ENCODE measurements around the gene SAMM50. TPM values are rescaled to one million over a fixed set of nuclear protein-coding genes. Genes with fewer than 3 reads are reported as not detected.
A peak's percentile ranks its signal among the peaks of the same experiment; 100 is the strongest.

The SAMM50 gene
- 10 to 100 TPM; 24.8 to 26.0 TPM for total RNA-seq
- total RNA-seq, result 21.1 to 36.4 reads per million in 2 donors

DNA sequence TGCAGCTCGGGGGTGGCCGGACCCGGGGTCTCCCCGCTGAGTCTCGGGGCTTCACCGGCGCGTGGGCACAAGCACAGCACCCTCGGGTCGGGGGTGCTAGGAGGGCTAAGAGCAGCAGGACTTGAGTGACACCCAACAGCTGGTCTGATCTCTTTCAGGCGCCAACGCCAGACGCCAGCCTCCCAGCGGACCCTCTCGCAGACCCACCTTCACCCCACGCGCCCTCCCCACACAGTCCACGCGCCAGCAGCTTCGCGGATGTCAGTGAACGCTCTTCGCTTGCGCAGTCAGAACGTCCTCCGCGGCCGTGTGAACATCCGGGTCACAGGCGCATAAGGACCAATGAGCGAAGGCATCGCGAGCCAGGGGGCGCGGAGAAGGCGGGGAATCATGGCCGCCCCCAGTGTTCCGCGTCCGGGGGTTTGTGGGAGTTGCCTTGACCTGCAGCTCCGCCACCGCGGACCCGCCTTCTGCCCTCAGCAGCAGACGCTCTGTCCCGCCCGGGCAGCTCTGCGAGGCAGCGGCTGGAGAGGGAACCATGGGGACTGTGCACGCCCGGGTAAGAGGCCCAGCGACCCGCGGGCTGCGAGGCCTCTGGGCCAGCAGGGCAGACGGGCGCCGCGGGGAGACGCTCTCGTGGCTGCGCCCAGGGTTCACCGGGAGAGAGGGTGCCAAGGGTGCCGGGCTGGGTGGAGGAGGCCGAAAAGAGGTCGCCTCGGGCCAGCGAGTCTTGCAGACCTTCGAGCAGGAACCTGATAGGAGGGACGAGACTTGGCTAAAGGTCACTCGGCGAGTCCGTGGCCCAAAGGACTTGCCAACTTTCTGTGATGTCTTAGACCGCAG, at the start of gene SAMM50:
Gene SAMM50, plus strand, starts transcription at position 403 of the 843 bp plus-strand sequence. Its CDS starts 136 bp downstream, at position 539.
- peaks cover 12% of the 10 kb centered on the region for H3K27me3 Mint-ChIP-seq
- H3K4me1 Mint-ChIP-seq, result peaks cover 35% of the 10 kb centered on the region
- peak within 1 kb of the TSS; percentile 96 for H3K4me3 Mint-ChIP-seq
- DNase-seq (peak; percentile 81 to 86 (median 81)), ATAC-seq (peak; percentile 97)
- H3K36me3 Mint-ChIP-seq (ENCODE audit: low read depth), result no peaks in the 10 kb centered on the region
- peak within 1 kb of the TSS; percentile 93 for H3K27ac Mint-ChIP-seq
- no peaks in the 10 kb centered on the region for H3K9me3 ChIP-seq (ENCODE audit: control insufficient read depth, low read length, poor library complexity, severe bottlenecking)

DNA sequence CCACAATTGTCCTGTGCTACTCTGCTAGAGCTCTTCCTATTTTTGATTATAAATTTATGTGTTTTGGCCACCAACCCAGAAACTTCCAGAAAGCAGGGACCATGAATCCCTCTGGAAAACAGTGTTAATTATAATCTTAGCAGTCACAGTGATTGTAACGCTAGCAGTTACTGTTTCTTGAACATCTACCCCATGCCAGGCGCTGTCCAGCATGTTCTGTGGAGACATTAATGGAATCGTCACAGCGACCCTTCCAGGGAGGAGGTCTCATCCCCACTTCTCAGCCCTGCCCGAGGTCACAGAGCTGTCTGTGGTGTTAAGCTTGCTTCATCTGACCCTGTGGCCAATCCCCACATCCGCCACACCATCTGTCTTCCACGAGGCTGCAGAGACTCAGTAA, 49.6 kb upstream of the SAMM50 start:
- H3K4me1 Mint-ChIP-seq, result no peaks in the 10 kb centered on the region
- ATAC-seq (no peak), DNase-seq (no peak)
- no peaks in the 10 kb centered on the region for H3K9me3 ChIP-seq (ENCODE audit: control insufficient read depth, low read length, poor library complexity, severe bottlenecking)
- H3K27me3 Mint-ChIP-seq, result peaks cover 38% of the 10 kb centered on the region
- no peak overlapping the region for H3K27ac Mint-ChIP-seq
- H3K4me3 Mint-ChIP-seq, result no peak overlapping the region
- no peaks in the 10 kb centered on the region for H3K36me3 Mint-ChIP-seq (ENCODE audit: low read depth)

DNA sequence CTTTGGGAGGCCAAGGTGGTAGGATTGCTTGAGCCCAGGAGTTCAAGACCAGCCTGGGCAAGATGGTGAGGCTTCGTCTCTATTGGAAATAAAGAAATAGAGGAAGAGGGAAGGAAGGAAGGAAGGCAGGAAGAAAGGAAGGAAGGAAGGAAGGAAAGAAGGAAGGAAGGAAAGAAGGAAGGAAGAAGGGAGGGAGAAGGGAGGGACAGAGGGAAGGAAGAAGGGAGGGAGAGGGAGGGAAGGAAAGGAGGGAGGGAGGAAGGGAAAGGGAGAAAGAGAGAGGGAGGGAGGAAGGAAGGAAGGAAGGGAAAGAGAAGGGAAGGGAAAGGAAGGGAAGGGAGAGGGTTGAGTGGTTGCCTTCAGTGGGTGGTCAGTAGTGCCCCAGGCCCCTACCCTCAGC, 45.5 kb upstream of the SAMM50 start:
- no peak overlapping the region for H3K4me3 Mint-ChIP-seq
- no peak overlapping the region for H3K27ac Mint-ChIP-seq
- ATAC-seq (no peak), DNase-seq (no peak)
- peaks cover 34% of the 10 kb centered on the region for H3K27me3 Mint-ChIP-seq
- no peaks in the 10 kb centered on the region for H3K9me3 ChIP-seq (ENCODE audit: control insufficient read depth, low read length, poor library complexity, severe bottlenecking)
- peaks cover 3% of the 10 kb centered on the region for H3K36me3 Mint-ChIP-seq (ENCODE audit: low read depth)
- no peaks in the 10 kb centered on the region for H3K4me1 Mint-ChIP-seq

DNA sequence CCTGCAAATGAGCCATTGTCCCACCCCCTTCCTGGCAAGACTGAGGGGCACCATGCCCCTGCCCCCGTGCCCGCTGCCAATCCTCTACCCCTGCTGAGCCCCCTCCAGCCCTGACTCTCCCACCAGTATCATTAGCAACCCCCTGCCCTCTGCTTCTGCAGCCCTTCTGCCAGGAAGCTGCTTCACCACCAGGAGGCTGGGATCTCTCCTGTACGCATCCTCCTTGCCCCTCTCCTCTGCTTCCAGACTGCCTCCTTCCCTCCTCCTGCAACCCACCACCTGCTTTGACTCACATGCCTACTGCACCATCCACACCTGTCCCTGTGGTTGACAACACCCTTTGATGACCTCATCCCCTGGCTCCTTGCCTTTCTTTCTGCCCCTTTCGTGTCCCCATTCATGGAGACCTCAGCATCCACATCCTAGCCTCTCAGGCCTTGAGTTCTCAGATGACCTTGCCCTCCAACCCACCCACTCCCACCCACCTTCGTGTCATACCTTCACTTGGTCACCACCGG, 45.0 kb upstream of the SAMM50 start:
- no peak overlapping the region for H3K27ac Mint-ChIP-seq
- no peak for ATAC-seq
- no peak overlapping the region for H3K4me3 Mint-ChIP-seq
- H3K4me1 Mint-ChIP-seq, result no peaks in the 10 kb centered on the region
- peaks cover 3% of the 10 kb centered on the region for H3K36me3 Mint-ChIP-seq (ENCODE audit: low read depth)
- no peak for DNase-seq
- no peaks in the 10 kb centered on the region for H3K9me3 ChIP-seq (ENCODE audit: control insufficient read depth, low read length, poor library complexity, severe bottlenecking)
- H3K27me3 Mint-ChIP-seq, result peaks cover 34% of the 10 kb centered on the region

DNA sequence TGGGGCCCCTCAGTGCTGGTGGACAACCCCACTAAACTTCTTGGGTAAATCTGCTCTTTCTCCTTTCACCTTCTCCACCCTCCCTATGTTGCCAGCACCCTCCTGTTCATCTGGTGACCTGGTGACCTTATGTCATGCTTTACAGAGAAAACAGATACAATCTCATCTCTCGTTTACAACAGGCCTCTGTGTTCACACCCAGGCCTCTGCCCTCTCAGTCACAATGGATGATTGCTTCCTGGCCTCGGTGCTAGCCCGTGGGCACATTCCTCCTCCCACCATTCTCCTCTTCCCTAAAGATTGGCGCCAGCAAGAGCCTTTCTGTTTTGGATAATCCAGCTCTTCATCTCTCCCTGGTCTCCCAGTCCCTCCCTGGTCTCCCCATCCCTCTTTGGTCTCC, 43.9 kb upstream of the SAMM50 start:
- H3K4me1 Mint-ChIP-seq, result no peaks in the 10 kb centered on the region
- H3K4me3 Mint-ChIP-seq, result no peak overlapping the region

DNA sequence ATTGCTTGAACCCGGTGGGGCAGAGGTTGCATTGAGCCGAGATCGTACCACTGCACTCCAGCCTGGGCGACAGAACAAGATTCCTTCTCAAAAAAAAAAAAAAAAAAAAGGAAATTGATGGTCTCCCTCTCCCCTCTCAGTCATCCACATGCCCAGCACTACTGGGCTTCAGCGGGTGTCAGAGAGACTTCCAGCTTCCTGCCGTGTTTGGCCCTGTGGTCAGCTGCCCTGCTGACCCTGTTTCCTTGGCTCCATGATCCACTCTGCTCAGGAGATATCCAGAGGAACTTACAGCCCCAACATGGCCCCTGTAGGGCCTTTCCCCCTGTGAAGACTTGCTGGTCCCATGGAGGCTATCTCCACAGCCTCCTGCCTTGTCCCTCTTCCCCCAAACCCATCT, 37.7 kb upstream of the SAMM50 start:
- DNase-seq (no peak), ATAC-seq (no peak)
- Mint-ChIP-seq H3K4me1 (peaks cover 2% of the 10 kb centered on the region), H3K4me3 (no peak overlapping the region), H3K27me3 (peaks cover 52% of the 10 kb centered on the region), H3K36me3 (ENCODE audit: low read depth) (peaks cover 6% of the 10 kb centered on the region), H3K27ac (no peak overlapping the region)
- H3K9me3 ChIP-seq (ENCODE audit: control insufficient read depth, low read length, poor library complexity, severe bottlenecking), result no peaks in the 10 kb centered on the region

More for the DNA sequence above, 43.9 kb upstream of the SAMM50 start:
- peaks cover 31% of the 10 kb centered on the region for H3K27me3 Mint-ChIP-seq
- H3K27ac Mint-ChIP-seq, result no peak overlapping the region
- no peaks in the 10 kb centered on the region for H3K9me3 ChIP-seq (ENCODE audit: control insufficient read depth, low read length, poor library complexity, severe bottlenecking)
- no peak for ATAC-seq
- H3K36me3 Mint-ChIP-seq (ENCODE audit: low read depth), result peaks cover 3% of the 10 kb centered on the region
- DNase-seq, result no peak

DNA sequence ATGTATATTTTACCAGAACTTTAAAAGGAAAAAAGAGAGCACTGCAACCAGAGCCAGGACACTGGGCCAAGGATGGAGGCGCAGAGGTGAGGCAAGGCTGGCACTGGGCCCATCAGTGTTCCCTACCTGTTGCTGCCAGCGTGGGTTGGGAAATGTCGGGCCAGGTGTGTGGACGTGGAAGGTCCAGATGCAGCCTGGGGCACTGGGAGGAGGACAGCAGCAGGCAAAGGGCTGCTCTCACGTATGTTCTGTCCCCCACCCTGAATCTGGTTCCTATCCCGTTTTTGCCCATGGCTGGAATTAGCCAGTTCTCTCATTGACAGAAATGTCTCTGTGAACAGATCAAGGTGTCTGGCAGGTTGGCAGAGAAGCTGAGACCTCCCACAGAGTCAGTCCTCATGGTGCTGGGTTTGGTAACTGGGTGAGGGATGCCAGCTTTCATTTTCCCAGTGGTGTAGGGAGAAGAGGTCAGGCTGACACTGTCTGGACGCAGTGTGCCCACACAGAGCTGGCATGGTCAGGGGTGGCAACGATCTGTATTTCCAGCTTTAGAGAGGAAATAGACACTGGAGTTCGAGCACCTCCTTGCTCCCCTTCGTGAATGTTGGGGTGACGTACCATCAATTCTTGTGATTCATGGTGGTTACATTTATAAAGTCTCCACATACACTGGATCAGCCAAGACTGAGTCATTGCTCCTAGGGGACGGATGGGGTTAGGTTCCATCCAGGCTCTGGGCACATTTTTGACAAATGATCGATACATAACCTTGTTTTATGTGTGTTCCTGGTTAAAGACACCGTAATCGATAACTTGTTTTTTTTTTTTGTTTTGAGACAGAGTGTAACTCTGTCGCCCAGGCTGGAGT, 35.9 kb upstream of the SAMM50 start:
- no peak for DNase-seq
- H3K9me3 ChIP-seq (ENCODE audit: control insufficient read depth, low read length, poor library complexity, severe bottlenecking), result no peaks in the 10 kb centered on the region
- H3K36me3 Mint-ChIP-seq (ENCODE audit: low read depth), result peaks cover 4% of the 10 kb centered on the region
- H3K4me1 Mint-ChIP-seq, result peaks cover 5% of the 10 kb centered on the region
- no peak overlapping the region for H3K27ac Mint-ChIP-seq
- ATAC-seq, result no peak
- peaks cover 46% of the 10 kb centered on the region for H3K27me3 Mint-ChIP-seq
- H3K4me3 Mint-ChIP-seq, result no peak overlapping the region

DNA sequence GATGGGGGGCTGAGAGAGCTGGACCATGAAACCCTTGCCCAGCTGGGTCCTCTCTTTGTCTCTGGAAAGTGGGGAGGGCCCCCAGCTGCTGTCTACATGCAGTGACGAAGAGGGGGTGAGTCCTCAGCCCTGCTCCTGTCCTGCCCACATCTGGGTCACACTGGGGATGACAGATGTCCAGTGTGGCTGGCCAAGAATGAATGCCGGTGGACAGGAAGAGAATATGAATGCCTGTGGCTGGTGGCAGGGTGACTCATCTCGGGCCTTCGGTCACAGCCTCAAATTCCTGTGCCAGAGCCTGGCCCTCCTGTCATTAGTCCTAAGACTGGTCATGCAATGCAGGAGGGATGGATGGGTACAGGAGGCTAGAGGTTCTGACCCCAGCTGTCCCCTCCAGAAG, 33.9 kb upstream of the SAMM50 start:
- Mint-ChIP-seq H3K4me3 (no peak overlapping the region), H3K27ac (no peak overlapping the region), H3K4me1 (peaks cover 5% of the 10 kb centered on the region), H3K27me3 (peaks cover 46% of the 10 kb centered on the region), H3K36me3 (ENCODE audit: low read depth) (peaks cover 4% of the 10 kb centered on the region)
- no peak for DNase-seq
- no peaks in the 10 kb centered on the region for H3K9me3 ChIP-seq (ENCODE audit: control insufficient read depth, low read length, poor library complexity, severe bottlenecking)
- no peak for ATAC-seq

DNA sequence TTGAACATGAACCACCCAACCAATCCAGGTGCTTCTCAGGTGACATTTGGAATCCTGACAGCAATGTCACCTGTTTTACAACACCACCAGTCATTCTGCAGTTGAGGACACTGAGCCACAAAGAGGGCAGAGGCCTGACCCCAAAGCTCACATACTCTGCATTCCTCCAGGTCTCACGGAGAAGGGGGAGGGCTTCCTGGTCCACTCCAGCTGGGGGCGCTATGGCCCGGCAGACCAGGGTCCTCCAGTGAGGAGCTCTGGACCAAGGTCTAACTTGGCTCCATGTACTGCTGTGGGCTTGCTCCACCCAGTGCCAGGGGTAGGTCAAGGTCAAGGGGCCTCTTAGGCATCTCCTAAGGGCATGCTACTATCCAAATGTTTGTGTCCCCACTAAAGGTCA, 33.1 kb upstream of the SAMM50 start:
- H3K27ac Mint-ChIP-seq, result no peak overlapping the region
- peaks cover 5% of the 10 kb centered on the region for H3K4me1 Mint-ChIP-seq
- H3K4me3 Mint-ChIP-seq, result no peak overlapping the region

DNA sequence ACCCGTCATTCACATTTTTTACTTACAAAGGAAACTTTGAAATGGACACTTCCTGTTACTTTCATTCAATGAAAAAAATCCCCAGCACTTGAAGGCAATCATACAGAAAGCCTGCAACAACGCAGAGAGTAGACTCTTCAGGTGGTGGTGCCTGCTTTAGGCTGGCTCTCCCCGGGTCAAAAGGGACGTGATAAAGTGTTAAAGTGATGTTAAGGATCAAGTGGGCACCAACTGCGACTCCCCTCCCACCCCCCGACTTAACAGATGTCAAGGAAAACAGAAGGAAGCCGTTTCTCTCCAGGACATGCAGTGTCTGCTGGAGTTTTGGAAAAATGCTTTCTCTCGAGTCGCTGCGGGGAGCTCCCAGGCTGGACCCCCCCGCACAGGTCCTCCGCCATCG, 32.1 kb upstream of the SAMM50 start:
- H3K9me3 ChIP-seq (ENCODE audit: control insufficient read depth, low read length, poor library complexity, severe bottlenecking), result no peaks in the 10 kb centered on the region
- peak overlapping the region; percentile 88 for H3K4me3 Mint-ChIP-seq
- peak overlapping the region; percentile 27 for H3K27ac Mint-ChIP-seq
- no peaks in the 10 kb centered on the region for H3K36me3 Mint-ChIP-seq (ENCODE audit: low read depth)
- no peak for DNase-seq
- ATAC-seq, result peak; percentile 43
- peaks cover 5% of the 10 kb centered on the region for H3K4me1 Mint-ChIP-seq
- peaks cover 37% of the 10 kb centered on the region for H3K27me3 Mint-ChIP-seq

More for the DNA sequence above, 33.1 kb upstream of the SAMM50 start:
- DNase-seq (no peak), ATAC-seq (no peak)
- peaks cover 41% of the 10 kb centered on the region for H3K27me3 Mint-ChIP-seq
- H3K9me3 ChIP-seq (ENCODE audit: control insufficient read depth, low read length, poor library complexity, severe bottlenecking), result no peaks in the 10 kb centered on the region
- H3K36me3 Mint-ChIP-seq (ENCODE audit: low read depth), result peaks cover under 1% of the 10 kb centered on the region

DNA sequence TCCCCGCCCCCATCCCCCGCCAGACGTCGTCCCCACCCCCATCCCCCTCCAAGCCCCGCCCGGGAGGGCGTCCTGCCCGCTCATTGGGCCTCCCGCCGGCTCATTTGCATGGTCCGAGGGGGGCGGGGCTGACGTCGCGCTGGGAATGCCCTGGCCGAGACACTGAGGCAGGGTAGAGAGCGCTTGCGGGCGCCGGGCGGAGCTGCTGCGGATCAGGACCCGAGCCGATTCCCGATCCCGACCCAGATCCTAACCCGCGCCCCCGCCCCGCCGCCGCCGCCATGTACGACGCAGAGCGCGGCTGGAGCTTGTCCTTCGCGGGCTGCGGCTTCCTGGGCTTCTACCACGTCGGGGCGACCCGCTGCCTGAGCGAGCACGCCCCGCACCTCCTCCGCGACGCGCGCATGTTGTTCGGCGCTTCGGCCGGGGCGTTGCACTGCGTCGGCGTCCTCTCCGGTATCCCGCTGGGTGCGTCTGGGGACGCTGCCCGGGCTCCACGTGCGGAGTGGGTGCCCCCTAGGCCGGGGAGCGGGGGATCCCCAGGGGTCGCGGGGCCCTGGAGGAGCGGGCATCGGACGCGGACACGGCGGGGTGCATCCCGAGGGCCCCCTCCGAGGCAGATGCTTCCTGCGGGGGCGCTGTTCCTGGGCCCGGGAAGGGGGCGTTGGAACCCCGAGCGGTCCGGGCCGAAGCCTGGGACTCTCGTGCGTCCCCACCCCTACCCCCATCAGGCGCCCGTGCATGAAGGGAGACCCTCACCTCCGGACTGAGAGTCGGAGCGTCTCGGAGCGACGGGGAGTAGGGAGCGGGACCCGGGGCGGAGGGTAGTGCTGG, 31.4 kb upstream of the SAMM50 start, which contains the start of gene PNPLA3:
Gene PNPLA3, plus strand, starts transcription at position 175 of the 834 bp plus-strand sequence. Its CDS starts 107 bp downstream, at position 282.
- no peaks in the 10 kb centered on the region for H3K9me3 ChIP-seq (ENCODE audit: control insufficient read depth, low read length, poor library complexity, severe bottlenecking)
- Mint-ChIP-seq H3K4me1 (peaks cover 5% of the 10 kb centered on the region), H3K4me3 (peak within 1 kb of the TSS; percentile 89), H3K27me3 (peaks cover 34% of the 10 kb centered on the region), H3K36me3 (ENCODE audit: low read depth) (no peaks in the 10 kb centered on the region), H3K27ac (peak within 1 kb of the TSS; percentile 27)
- peak; percentile 50 to 64 (median 55) for DNase-seq
- ATAC-seq, result peak; percentile 96

DNA sequence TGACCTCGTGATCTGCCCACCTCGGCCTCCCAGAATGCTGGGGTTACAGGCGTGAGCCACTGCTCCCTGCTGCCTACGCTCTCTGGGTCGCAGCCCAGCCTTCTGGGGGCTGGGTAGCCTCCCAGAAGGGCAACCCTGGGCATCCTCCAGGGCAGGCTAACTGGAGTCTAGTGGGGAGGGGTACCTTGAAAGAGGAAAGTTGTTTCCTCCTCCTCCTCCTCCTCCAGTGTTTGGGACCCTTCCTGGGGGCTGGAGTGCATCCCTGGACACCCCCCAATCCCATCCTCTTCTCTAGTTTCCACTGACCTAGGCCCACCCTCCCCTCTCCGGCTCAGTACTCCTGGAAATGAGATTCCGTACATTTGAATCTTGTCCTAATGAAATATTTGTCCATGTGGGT, 30.4 kb upstream of the SAMM50 start:
- Mint-ChIP-seq H3K27me3 (peaks cover 26% of the 10 kb centered on the region), H3K4me1 (peaks cover 4% of the 10 kb centered on the region), H3K27ac (no peak overlapping the region), H3K4me3 (peak overlapping the region; percentile 89), H3K36me3 (ENCODE audit: low read depth) (no peaks in the 10 kb centered on the region)
- no peak for ATAC-seq
- no peaks in the 10 kb centered on the region for H3K9me3 ChIP-seq (ENCODE audit: control insufficient read depth, low read length, poor library complexity, severe bottlenecking)
- no peak for DNase-seq
